Transverse colon (tissue), 4 donors: ENCODE measurements around the gene SASS6. TPM values are rescaled to one million over a fixed set of nuclear protein-coding genes. Genes with fewer than 3 reads are reported as not detected.
A peak's percentile ranks its signal among the peaks of the same experiment; 100 is the strongest.

Experiments used
- DNase-seq: peaks from one replicate; pipeline ENCODE4 v3.0.0-alpha.2; 2019
- H3K27ac ChIP-seq, 4 donors: fragments of 200-600 bp; sonication (generic); 2 replicates each; pipeline ENCODE4 v1.5.1; 2016 to 2018; ENCODE audit warnings: inconsistent platforms in 4 of 4
- H3K27me3 ChIP-seq: fragments of 200-600 bp; sonication (generic); 2 replicates; pipeline ENCODE4 v1.5.1; 2017; ENCODE audit warnings: inconsistent platforms
- H3K36me3 ChIP-seq, 4 donors: fragments of 200-600 bp; sonication (generic); 2 replicates each; pipeline ENCODE4 v1.5.1; 2017 to 2019; ENCODE audit warnings: inconsistent platforms in 4 of 4
- H3K4me1 ChIP-seq, 4 donors: fragments of 200-600 bp; sonication (generic); 2 replicates each; pipeline ENCODE4 v1.5.1; 2017 to 2020; ENCODE audit warnings: inconsistent platforms in 4 of 4
- H3K4me3 ChIP-seq, 4 donors: fragments of 200-600 bp; sonication (generic); 1 replicate in 1 of 4; 2 replicates in 3 of 4; pipeline versions ENCODE4 v1.5.1 to v1.6.1; 2017 to 2019; ENCODE audit warnings: inconsistent platforms in 4 of 4
- H3K9me3 ChIP-seq, 2 donors: fragments of 200-600 bp; sonication (generic); 2 replicates each; pipeline ENCODE4 v1.5.1; 2017 to 2019; ENCODE audit warnings: inconsistent platforms in 2 of 2
- CTCF ChIP-seq, 5 experiments: fragments of 200-600 bp in 3 of 5; fragments of 450-650 bp in 2 of 5; sonication (generic) in 3 of 5; IDR thresholded peaks; 1 replicate in 2 of 5; 2 replicates in 3 of 5; pipeline ENCODE4 v1.5.1; 2016 to 2017; ENCODE audit warnings: antibody characterized with exemption in 5 of 5, inconsistent platforms in 3 of 5, mild to moderate bottlenecking in 2 of 5, moderate library complexity in 1 of 5
- EP300 ChIP-seq: sonication (generic); formaldehyde crosslinking; IDR thresholded peaks from one replicate; pipeline ENCODE4 v1.6.1; 2017; ENCODE audit warnings: antibody characterized with exemption, low read depth
- POLR2A ChIP-seq: fragments of 450-650 bp; IDR thresholded peaks from one replicate; pipeline ENCODE4 v1.6.1; 2016; ENCODE audit warnings: antibody characterized with exemption, mild to moderate bottlenecking, moderate library complexity
- POLR2AphosphoS5 ChIP-seq, 3 donors: sonication (generic); formaldehyde crosslinking; IDR thresholded peaks; one replicate each; pipeline ENCODE4 v1.6.1; 2016; ENCODE audit warnings: antibody characterized with exemption in 3 of 3
- WGBS, 2 donors: methylation state at CpG; one replicate each; pipeline ENCODE4 v1.1.5; 2018; ENCODE audit warnings: low coverage in 1 of 2; 5-methylcytosine and 5-hydroxymethylcytosine counted together
- in situ Hi-C, 4 donors: fragments of 200-750 bp; cut with MboI; loops; one replicate each; pipeline versions ENCODE4 v1.15.0 to v1.15.1; 2017; ENCODE audit warnings: low sequenced_read_pairs in 3 of 4, low pct_ligation_motif_present in 1 of 4, low pct_unique_long_range_greater_than_20kb in 1 of 4
- intact Hi-C: fragments of 100-400 bp; cut with DNase I; formaldehyde crosslinking; loops from one replicate; pipeline ENCODE4 v1.15.1; 2023; ENCODE audit warnings: low total_unique reads
- total RNA-seq, 4 donors: library from RNA; depleted of rRNA; stranded (reverse); fragments of >200 nt; gene quantifications; one replicate each; pipeline ENCODE4 v1.1.0, GENCODE V29; 2016

SASS6 gene
- total RNA-seq, 4 donors from 2014 or later = 1.2 to 2.4 (median 2.0) TPM

- H3K27ac ChIP-seq = peak overlapping the region in 1 of 4 donors; percentile 20
- TF ChIP-seq POLR2AphosphoS5 (IDR thresholded peaks at IDR 0.05) (no peak), CTCF (IDR thresholded peaks at IDR 0.05) (no peak), EP300 (no peak), POLR2A (no peak)
- intact Hi-C loops = no loop called here
- H3K27me3 ChIP-seq = no peaks in the 10 kb centered on the region
- no peaks in the 10 kb centered on the region for H3K4me1 ChIP-seq
- no peak for DNase-seq
- no peak overlapping the region for H3K4me3 ChIP-seq
- WGBS, 2 donors = 69 to 72% methylated on average over 2 to 3 of the region's 3 CpGs
- in situ Hi-C loops = no loop called here
- no peaks in the 10 kb centered on the region for H3K9me3 ChIP-seq
- H3K36me3 ChIP-seq = peaks cover 0 to 33% (median 10%) of the 10 kb centered on the region in 4 donors
Observed at GRCh38 chr1:100075773-100076172, 57.0 kb downstream of the SASS6 start.

GRCh38 chr1:100074604-100075395 is 57.9 kb downstream of the SASS6 start:
- TF ChIP-seq CTCF (IDR thresholded peaks at IDR 0.05) (no peak), POLR2A (no peak), POLR2AphosphoS5 (IDR thresholded peaks at IDR 0.05) (no peak), EP300 (no peak)
- WGBS, 2 donors = 88 to 91% methylated on average over 6 to 11 of the region's 11 CpGs
- no peaks in the 10 kb centered on the region for H3K4me1 ChIP-seq
- H3K36me3 ChIP-seq = peaks cover 0 to 38% (median 14%) of the 10 kb centered on the region in 4 donors
- H3K27ac ChIP-seq = peak overlapping the region in 1 of 4 donors; percentile 20
- no peak for DNase-seq
- H3K9me3 ChIP-seq = no peaks in the 10 kb centered on the region
- intact Hi-C loops (no loop called here), in situ Hi-C loops (no loop called here)
- H3K4me3 ChIP-seq = no peak overlapping the region
- no peaks in the 10 kb centered on the region for H3K27me3 ChIP-seq

DNA sequence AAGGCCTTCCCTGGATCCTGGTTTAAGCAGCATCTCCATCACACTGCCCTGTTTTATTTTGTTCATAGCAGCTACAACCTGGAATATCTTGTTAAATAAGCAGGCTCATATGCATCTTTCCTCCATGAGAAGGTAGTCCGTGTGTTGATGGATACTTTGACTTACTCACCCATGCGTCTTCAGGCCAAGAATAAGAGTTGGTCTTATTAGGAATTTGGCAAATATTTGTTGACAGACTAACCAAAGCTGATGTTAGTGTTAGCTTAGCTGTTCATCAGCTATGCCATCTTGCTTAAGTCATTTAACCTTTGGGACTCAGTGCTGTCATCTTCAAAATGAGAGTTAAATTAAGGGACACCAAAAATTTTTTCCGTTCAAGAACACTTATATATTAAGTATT is 59.2 kb downstream of the SASS6 start:
- no peak overlapping the region for H3K27ac ChIP-seq
- intact Hi-C loops = no loop called here
- H3K36me3 ChIP-seq = peaks cover 0 to 46% (median 18%) of the 10 kb centered on the region in 4 donors
- H3K9me3 ChIP-seq = no peaks in the 10 kb centered on the region
- in situ Hi-C loops = no loop called here
- no peak for DNase-seq
- no peaks in the 10 kb centered on the region for H3K27me3 ChIP-seq
- H3K4me3 ChIP-seq = no peak overlapping the region
- no peaks in the 10 kb centered on the region for H3K4me1 ChIP-seq
- no peak for TF ChIP-seq EP300
- TF ChIP-seq CTCF (IDR thresholded peaks at IDR 0.05) = no peak
- TF ChIP-seq POLR2A = no peak
- no peak for TF ChIP-seq POLR2AphosphoS5 (IDR thresholded peaks at IDR 0.05)
- WGBS, 2 donors = 90 to 96% methylated on average over 1 to 3 of the region's 3 CpGs

DNA sequence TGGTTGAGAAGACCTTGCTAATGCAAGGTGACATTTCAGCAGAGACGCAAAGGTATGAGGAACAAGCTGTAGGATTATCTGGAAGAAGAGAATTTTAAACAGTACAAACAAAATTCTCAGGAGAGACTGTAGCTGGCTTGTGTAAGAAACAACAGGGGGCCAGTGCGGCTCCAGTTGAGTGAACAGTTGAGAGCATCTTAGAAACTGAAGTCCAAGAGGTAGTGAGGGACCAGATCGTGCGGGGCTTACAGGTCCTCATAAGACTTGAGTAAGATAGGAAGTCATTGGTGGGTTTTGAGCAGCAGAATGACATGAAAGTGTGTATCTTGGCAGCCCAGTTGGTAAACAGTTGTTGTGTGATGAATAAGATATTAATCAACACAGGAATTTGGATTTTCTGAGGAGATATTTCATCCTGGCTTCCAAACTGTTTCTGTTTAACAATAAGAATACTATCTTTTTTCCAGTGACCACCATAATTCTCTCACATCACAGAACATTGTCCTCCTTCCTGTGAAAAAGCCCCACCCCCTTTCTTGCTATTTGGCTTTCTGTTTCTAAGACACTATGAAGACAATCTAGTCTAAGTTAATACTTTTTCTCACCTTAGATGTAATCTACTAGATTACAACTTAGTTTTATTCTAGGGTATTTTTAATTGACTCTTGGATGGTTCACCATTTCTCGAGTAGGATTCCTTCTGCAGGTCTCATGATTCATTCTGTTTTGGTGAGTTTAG is 62.4 kb downstream of the SASS6 start:
- peaks cover 0 to 53% (median 22%) of the 10 kb centered on the region in 4 donors for H3K36me3 ChIP-seq
- TF ChIP-seq EP300 (no peak), CTCF (IDR thresholded peaks at IDR 0.05) (no peak), POLR2AphosphoS5 (IDR thresholded peaks at IDR 0.05) (no peak), POLR2A (no peak)
- in situ Hi-C loops = no loop called here

More for the DNA sequence above, 62.4 kb downstream of the SASS6 start:
- Histone ChIP-seq H3K9me3 (no peaks in the 10 kb centered on the region), H3K4me3 (no peak overlapping the region), H3K27ac (no peak overlapping the region), H3K27me3 (no peaks in the 10 kb centered on the region), H3K4me1 (no peaks in the 10 kb centered on the region)
- intact Hi-C loops = no loop called here
- DNase-seq = no peak
- WGBS, 2 donors = 97 to 98% methylated on average over 5 of the region's 5 CpGs
